ENCODE data around the gene RASL10B.
"Not testable (repeated sequence)": the region's sequence is repeated elsewhere in the genome, so short reads cannot be mapped to it uniquely, and the experiment has no call there.

RASL10B gene

GRCh38 chr17:35731239-35731916 is at the start of gene RASL10B:
Gene RASL10B (plus strand): TSS chr17:35731639. CDS start chr17:35735185, 3,546 bp downstream.
- no peak for DNase-seq (ENCODE audit: low spot score)

- no peak for DNase-seq (ENCODE audit: low spot score)
Measured at GRCh38 chr17:35683591-35683990, 47.8 kb upstream of the RASL10B start.

GRCh38 chr17:35684055-35684802 is 47.2 kb upstream of the RASL10B start:
- no peak for DNase-seq (ENCODE audit: low spot score)

GRCh38 chr17:35692512-35693210 is 38.8 kb upstream of the RASL10B start:
- DNase-seq (ENCODE audit: low spot score): no peak

- DNase-seq (ENCODE audit: low spot score): no peak
Measured at GRCh38 chr17:35693662-35694061, 37.8 kb upstream of the RASL10B start.

- DNase-seq (ENCODE audit: low spot score): no peak
Measured at GRCh38 chr17:35694906-35695305, 36.5 kb upstream of the RASL10B start.

- no peak for DNase-seq (ENCODE audit: low spot score)
Measured at GRCh38 chr17:35695613-35696012, 35.8 kb upstream of the RASL10B start.

GRCh38 chr17:35698800-35699199 is 32.6 kb upstream of the RASL10B start:
- DNase-seq (ENCODE audit: low spot score): no peak

- no peak for DNase-seq (ENCODE audit: low spot score)
Measured at GRCh38 chr17:35700150-35700549, 31.3 kb upstream of the RASL10B start.

GRCh38 chr17:35701491-35701890 is 29.9 kb upstream of the RASL10B start:
- no peak for DNase-seq (ENCODE audit: low spot score)

GRCh38 chr17:35703308-35703707 is 28.1 kb upstream of the RASL10B start:
- not testable (repeated sequence) for DNase-seq (ENCODE audit: low spot score)

- DNase-seq (ENCODE audit: low spot score): no peak
Measured at GRCh38 chr17:35705230-35705629, 26.2 kb upstream of the RASL10B start.

GRCh38 chr17:35705705-35706104 is 25.7 kb upstream of the RASL10B start:
- DNase-seq (ENCODE audit: low spot score): no peak

GRCh38 chr17:35708149-35708548 is 23.3 kb upstream of the RASL10B start:
- no peak for DNase-seq (ENCODE audit: low spot score)

- no peak for DNase-seq (ENCODE audit: low spot score)
Measured at GRCh38 chr17:35708951-35709350, 22.5 kb upstream of the RASL10B start.

- no peak for DNase-seq (ENCODE audit: low spot score)
Measured at GRCh38 chr17:35709874-35710273, 21.6 kb upstream of the RASL10B start.

- DNase-seq (ENCODE audit: low spot score): no peak
Measured at GRCh38 chr17:35710950-35711349, 20.5 kb upstream of the RASL10B start.

- no peak for DNase-seq (ENCODE audit: low spot score)
Measured at GRCh38 chr17:35713069-35713728, 18.2 kb upstream of the RASL10B start.

GRCh38 chr17:35714988-35715387 is 16.5 kb upstream of the RASL10B start:
- no peak for DNase-seq (ENCODE audit: low spot score)

- DNase-seq (ENCODE audit: low spot score): no peak
Measured at GRCh38 chr17:35715416-35715815, 16.0 kb upstream of the RASL10B start.

- DNase-seq (ENCODE audit: low spot score): no peak
Measured at GRCh38 chr17:35716173-35716572, 15.3 kb upstream of the RASL10B start.

- DNase-seq (ENCODE audit: low spot score): no peak
Measured at GRCh38 chr17:35716897-35717465, 14.5 kb upstream of the RASL10B start.

Data from LoVo (cell line).